HCT116 (cell line): ENCODE data around the gene HIVEP3.

Experiments
- CEBPB ChIP-seq: IDR thresholded peaks from 2 replicates; pipeline ENCODE4 v1.6.1; 2012; ENCODE audit warnings: low read depth
- EZH2 ChIP-seq: fragments of 200-600 bp; sonication (generic); IDR thresholded peaks from 2 replicates; pipeline ENCODE4 v1.6.1; 2017; ENCODE audit warnings: antibody characterized with exemption, mixed run types
- POLR2AphosphoS5 ChIP-seq: IDR thresholded peaks from 2 replicates; pipeline ENCODE4 v1.6.1; 2011; ENCODE audit warnings: mild to moderate bottlenecking, low read depth, low read length, moderate library complexity
- TF ChIP-seq, protein P1 (sequence below): IDR thresholded peaks from 2 replicates; pipeline ENCODE4 v1.6.1; 2012
- TF ChIP-seq, protein P2 (sequence below), 3 experiments: fragments of 200-600 bp in 1 of 3; sonication (generic) in 1 of 3; IDR thresholded peaks in 2 of 3; conservative IDR thresholded peaks in 1 of 3; 2 replicates each; pipeline ENCODE4 v1.5.1; 2012 to 2017; ENCODE audit warnings: low read depth in 2 of 3, low read length in 2 of 3, antibody characterized with exemption in 1 of 3, borderline replicate concordance in 1 of 3, control low read depth in 1 of 3, mild to moderate bottlenecking in 1 of 3, mixed read lengths in 1 of 3, mixed run types in 1 of 3, moderate library complexity in 1 of 3; ENCODE audit not compliant: insufficient read depth in 1 of 3

DNA sequence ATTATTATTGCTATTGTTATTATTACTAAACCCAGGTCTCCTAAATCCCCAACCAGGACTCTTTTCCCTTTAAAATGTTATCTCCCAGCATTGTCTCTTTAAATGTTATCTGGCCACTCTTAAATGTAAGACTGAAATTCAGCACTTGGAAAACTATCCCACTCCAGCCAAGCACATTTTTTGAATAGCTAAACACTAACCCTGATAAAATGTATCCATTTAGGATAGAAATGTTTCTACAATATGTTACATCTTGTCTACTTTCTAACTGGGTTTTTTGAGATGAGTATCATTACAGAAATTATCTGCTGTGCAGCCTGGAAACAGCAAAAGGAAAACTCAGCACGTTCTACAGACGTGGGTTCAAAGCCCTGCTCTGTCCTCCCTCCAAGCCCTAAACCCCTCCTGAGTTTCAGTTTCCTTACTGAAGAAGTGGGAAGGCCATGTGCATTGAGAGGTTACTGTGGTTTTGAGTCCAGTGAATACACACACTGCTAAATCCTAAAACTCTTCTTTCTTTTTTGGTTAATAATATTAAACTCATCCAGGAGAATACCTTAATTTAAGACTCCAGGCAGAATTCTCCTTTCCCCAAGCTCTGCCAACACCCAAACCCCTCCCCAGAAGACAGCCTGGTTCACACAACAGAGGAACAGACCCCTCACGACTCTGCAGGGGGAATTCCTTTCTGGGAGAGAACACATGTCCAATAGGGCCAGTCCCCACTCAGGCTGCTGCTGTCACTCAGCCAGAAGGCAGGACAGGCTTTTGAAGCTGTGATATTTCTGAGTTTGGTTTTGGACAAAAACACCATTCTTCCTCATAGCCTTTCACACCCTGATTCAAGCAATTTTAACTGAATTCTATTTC is 41.9 kb downstream of the HIVEP3 start:
- TF ChIP-seq CEBPB (no peak), POLR2AphosphoS5 (no peak), EZH2 (no peak)
- TF ChIP-seq, protein P1, sequence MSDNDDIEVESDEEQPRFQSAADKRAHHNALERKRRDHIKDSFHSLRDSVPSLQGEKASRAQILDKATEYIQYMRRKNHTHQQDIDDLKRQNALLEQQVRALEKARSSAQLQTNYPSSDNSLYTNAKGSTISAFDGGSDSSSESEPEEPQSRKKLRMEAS: no peak
- TF ChIP-seq, protein P2, sequence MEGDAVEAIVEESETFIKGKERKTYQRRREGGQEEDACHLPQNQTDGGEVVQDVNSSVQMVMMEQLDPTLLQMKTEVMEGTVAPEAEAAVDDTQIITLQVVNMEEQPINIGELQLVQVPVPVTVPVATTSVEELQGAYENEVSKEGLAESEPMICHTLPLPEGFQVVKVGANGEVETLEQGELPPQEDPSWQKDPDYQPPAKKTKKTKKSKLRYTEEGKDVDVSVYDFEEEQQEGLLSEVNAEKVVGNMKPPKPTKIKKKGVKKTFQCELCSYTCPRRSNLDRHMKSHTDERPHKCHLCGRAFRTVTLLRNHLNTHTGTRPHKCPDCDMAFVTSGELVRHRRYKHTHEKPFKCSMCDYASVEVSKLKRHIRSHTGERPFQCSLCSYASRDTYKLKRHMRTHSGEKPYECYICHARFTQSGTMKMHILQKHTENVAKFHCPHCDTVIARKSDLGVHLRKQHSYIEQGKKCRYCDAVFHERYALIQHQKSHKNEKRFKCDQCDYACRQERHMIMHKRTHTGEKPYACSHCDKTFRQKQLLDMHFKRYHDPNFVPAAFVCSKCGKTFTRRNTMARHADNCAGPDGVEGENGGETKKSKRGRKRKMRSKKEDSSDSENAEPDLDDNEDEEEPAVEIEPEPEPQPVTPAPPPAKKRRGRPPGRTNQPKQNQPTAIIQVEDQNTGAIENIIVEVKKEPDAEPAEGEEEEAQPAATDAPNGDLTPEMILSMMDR (IDR thresholded peaks at IDR 0.05 in 2 of 3, conservative IDR thresholded peaks at IDR 0.05 in 1 of 3; ENCODE audit: borderline replicate concordance in 1 of 3, insufficient read depth in 1 of 3, low read depth in 2 of 3, low read length in 2 of 3): no peak
